HCT116 (cell line): ENCODE results near the gene CEP41. TPM values are rescaled to one million over a fixed set of nuclear protein-coding genes. Genes with fewer than 3 reads are reported as not detected.

ENCODE experiments used
- ATAC-seq: fragments of 200-7000 bp; cut with Tn5 transposase; 2 replicates; pipeline ENCODE4 v1.9.1; 2020; ENCODE audit warnings: mild to moderate bottlenecking, moderate library complexity
- BruUV-seq: library from RNA; stranded (reverse); fragments of 400-500 nt; replicated peaks from 2 replicates; lab custom pipeline; 2021; lab: Mats Ljungman, UMichigan
- CTCF ChIA-PET: fragments of 300-600 bp; sonication (Branson Sonifier 250); formaldehyde crosslinking; loops from one replicate; lab custom pipeline; 2021; ENCODE audit warnings: antibody characterized with exemption; lab: Charles Lee
- POLR2A ChIA-PET: fragments of 300-600, 350-600 bp; sonication (Branson Sonifier 250); formaldehyde crosslinking; loops from one replicate; lab custom pipeline; 2021; ENCODE audit warnings: antibody characterized with exemption; lab: Charles Lee
- RAD21 ChIA-PET, 2 experiments: fragments of 300-600 bp; sonication (Branson Sonifier 250); formaldehyde crosslinking; loops; one replicate each; lab custom pipeline; 2023; ENCODE audit warnings: low total read pairs in 2 of 2; ENCODE audit not compliant: uncharacterized antibody in 2 of 2, unreplicated experiment in 2 of 2, low non-redundant PET in 1 of 2; lab: Charles Lee
- DNase-seq: peaks from one replicate; pipeline ENCODE4 v3.0.0-alpha.2; 2010; ENCODE audit warnings: low read depth, low spot score
- H2AFZ ChIP-seq: fragments of 200-600 bp; shearing (Covaris generic), sonication (generic); 2 replicates; pipeline ENCODE4 v1.6.1; 2017; ENCODE audit warnings: low read depth, mixed run types, mixed read lengths, antibody characterized with exemption, low read length; ENCODE audit not compliant: poor library complexity, severe bottlenecking
- H3K27ac ChIP-seq: 2 replicates; pipeline ENCODE4 v1.5.1; 2012; ENCODE audit warnings: low read depth, low read length
- H3K27me3 ChIP-seq: fragments of 200-600 bp; sonication (generic); 2 replicates; pipeline ENCODE4 v1.6.1; 2016; ENCODE audit warnings: mixed run types, low read length, mixed read lengths; ENCODE audit not compliant: insufficient read depth
- H3K36me3 ChIP-seq, 2 experiments: fragments of 200-500 bp in 1 of 2; fragments of 200-600 bp in 1 of 2; sonication (Bioruptor generic) in 1 of 2; sonication (generic) in 1 of 2; 2 replicates each; pipeline versions ENCODE4 v1.5.1 to v1.6.1; 2014 to 2016; ENCODE audit warnings: low read length in 2 of 2, inconsistent platforms in 1 of 2, mixed read lengths in 1 of 2, mixed run types in 1 of 2; ENCODE audit not compliant: insufficient read depth in 2 of 2, control insufficient read depth in 1 of 2
- H3K4me1 ChIP-seq, 2 experiments: fragments of 200-600 bp in 1 of 2; sonication (generic) in 1 of 2; 2 replicates each; pipeline versions ENCODE4 v1.5.1 to v1.6.1; 2012 to 2017; ENCODE audit warnings: low read length in 2 of 2, inconsistent platforms in 1 of 2, mild to moderate bottlenecking in 1 of 2, mixed read lengths in 1 of 2, mixed run types in 1 of 2, moderate library complexity in 1 of 2; ENCODE audit not compliant: insufficient read depth in 2 of 2, control insufficient read depth in 1 of 2
- H3K4me2 ChIP-seq: fragments of 200-600 bp; sonication (generic); 2 replicates; pipeline ENCODE4 v1.6.1; 2017; ENCODE audit warnings: mixed run types, low read length, mixed read lengths
- H3K4me3 ChIP-seq, 2 experiments: fragments of 200-600 bp in 1 of 2; sonication (generic) in 1 of 2; replicated peaks in 1 of 2; 2 replicates each; pipeline ENCODE4 v1.5.1; 2011 to 2016; ENCODE audit warnings: low read length in 2 of 2, control low read depth in 1 of 2, low read depth in 1 of 2, mild to moderate bottlenecking in 1 of 2, mixed read lengths in 1 of 2, mixed run types in 1 of 2
- H3K79me2 ChIP-seq: fragments of 200-600 bp; sonication (generic); 2 replicates; pipeline ENCODE4 v1.6.1; 2017; ENCODE audit warnings: mild to moderate bottlenecking, mixed run types, low read length, moderate library complexity, mixed read lengths; ENCODE audit not compliant: insufficient read depth
- H3K9ac ChIP-seq: fragments of 200-600 bp; sonication (generic); 2 replicates; pipeline ENCODE4 v1.6.1; 2016; ENCODE audit warnings: low read length, mixed read lengths
- H3K9me2 ChIP-seq: fragments of 200-600 bp; sonication (generic), shearing (Covaris generic); 2 replicates; pipeline ENCODE4 v1.6.1; 2017; ENCODE audit warnings: mixed run types, mild to moderate bottlenecking, moderate library complexity; ENCODE audit not compliant: insufficient read depth
- H3K9me3 ChIP-seq, 2 experiments: fragments of 200-500 bp in 1 of 2; fragments of 200-600 bp in 1 of 2; sonication (Bioruptor generic) in 1 of 2; sonication (generic) in 1 of 2; 2 replicates each; pipeline ENCODE4 v1.6.1; 2014 to 2017; ENCODE audit warnings: low read length in 2 of 2, mixed read lengths in 2 of 2, inconsistent platforms in 1 of 2, low read depth in 1 of 2, mild to moderate bottlenecking in 1 of 2, mixed run types in 1 of 2, moderate library complexity in 1 of 2; ENCODE audit not compliant: control insufficient read depth in 1 of 2, insufficient read depth in 1 of 2
- H4K20me1 ChIP-seq: fragments of 200-600 bp; sonication (generic), shearing (Covaris generic); 2 replicates; pipeline ENCODE4 v1.6.1; 2017; ENCODE audit warnings: mixed run types, mild to moderate bottlenecking, moderate library complexity; ENCODE audit not compliant: insufficient read depth
- ATF3 ChIP-seq: IDR thresholded peaks from 2 replicates; pipeline ENCODE4 v1.6.1; 2012
- CEBPB ChIP-seq: IDR thresholded peaks from 2 replicates; pipeline ENCODE4 v1.6.1; 2012; ENCODE audit warnings: low read depth
- CTCF ChIP-seq, 3 experiments: fragments of 200-600 bp in 1 of 3; sonication (generic) in 1 of 3; IDR thresholded peaks in 2 of 3; conservative IDR thresholded peaks in 1 of 3; 2 replicates each; pipeline ENCODE4 v1.5.1; 2012 to 2017; ENCODE audit warnings: low read depth in 2 of 3, low read length in 2 of 3, antibody characterized with exemption in 1 of 3, borderline replicate concordance in 1 of 3, control low read depth in 1 of 3, mild to moderate bottlenecking in 1 of 3, mixed read lengths in 1 of 3, mixed run types in 1 of 3, moderate library complexity in 1 of 3; ENCODE audit not compliant: insufficient read depth in 1 of 3
- EGR1 ChIP-seq: IDR thresholded peaks from 2 replicates; pipeline ENCODE4 v1.6.1; 2012; ENCODE audit warnings: low read depth
- ELF1 ChIP-seq: IDR thresholded peaks from 2 replicates; pipeline ENCODE4 v1.6.1; 2012; ENCODE audit warnings: low read depth, borderline replicate concordance
- FOSL1 ChIP-seq: IDR thresholded peaks from 2 replicates; pipeline ENCODE4 v1.6.1; 2012; ENCODE audit warnings: low read depth
- MAX ChIP-seq: IDR thresholded peaks from 2 replicates; pipeline ENCODE4 v1.6.1; 2012
- POLR2A ChIP-seq: IDR thresholded peaks from 2 replicates; pipeline ENCODE4 v1.7.0; 2011; ENCODE audit warnings: borderline replicate concordance; ENCODE audit not compliant: insufficient read depth, insufficient read length; ENCODE audit errors: extremely low read depth
- POLR2AphosphoS5 ChIP-seq: IDR thresholded peaks from 2 replicates; pipeline ENCODE4 v1.6.1; 2011; ENCODE audit warnings: mild to moderate bottlenecking, low read depth, low read length, moderate library complexity
- RAD21 ChIP-seq: IDR thresholded peaks from 2 replicates; pipeline ENCODE4 v1.6.1; 2012; ENCODE audit warnings: low read depth, mild to moderate bottlenecking
- REST ChIP-seq: IDR thresholded peaks from 2 replicates; pipeline ENCODE4 v1.6.1; 2012; ENCODE audit warnings: low read depth
- SIN3A ChIP-seq: IDR thresholded peaks from 2 replicates; pipeline ENCODE4 v1.6.1; 2012; ENCODE audit warnings: low read depth
- TCF7L2 ChIP-seq: IDR thresholded peaks from 2 replicates; pipeline ENCODE4 v1.7.0; 2011; ENCODE audit warnings: borderline replicate concordance, inconsistent platforms; ENCODE audit not compliant: insufficient read depth, insufficient read length; ENCODE audit errors: extremely low read depth
- ZBTB33 ChIP-seq: IDR thresholded peaks from 2 replicates; pipeline ENCODE4 v1.6.1; 2011; ENCODE audit warnings: mild to moderate bottlenecking, low read length, moderate library complexity; ENCODE audit not compliant: insufficient replicate concordance; ENCODE audit errors: extremely low read depth
- ZFX ChIP-seq: fragments of 450-650 bp; IDR thresholded peaks from 2 replicates; pipeline ENCODE4 v1.6.1; 2017
- ZNF274 ChIP-seq: fragments of 200-500 bp; sonication (Bioruptor generic); IDR thresholded peaks from 2 replicates; pipeline ENCODE4 v1.6.1; 2014; ENCODE audit warnings: mild to moderate bottlenecking, low read depth, low read length, inconsistent platforms
- intact Hi-C: fragments of 100-400 bp; cut with micrococcal nuclease; formaldehyde crosslinking; loops from 2 replicates; pipeline ENCODE4 v1.10.0; 2022
- total RNA-seq: library from RNA; stranded (reverse); gene quantifications from one replicate; pipeline ENCODE4 v1.2.1, GENCODE V29; 2021; ENCODE audit not compliant: unreplicated experiment

Gene CEP41
- total RNA-seq, 1 experiment from 2014 or later = 13.6 TPM

DNA sequence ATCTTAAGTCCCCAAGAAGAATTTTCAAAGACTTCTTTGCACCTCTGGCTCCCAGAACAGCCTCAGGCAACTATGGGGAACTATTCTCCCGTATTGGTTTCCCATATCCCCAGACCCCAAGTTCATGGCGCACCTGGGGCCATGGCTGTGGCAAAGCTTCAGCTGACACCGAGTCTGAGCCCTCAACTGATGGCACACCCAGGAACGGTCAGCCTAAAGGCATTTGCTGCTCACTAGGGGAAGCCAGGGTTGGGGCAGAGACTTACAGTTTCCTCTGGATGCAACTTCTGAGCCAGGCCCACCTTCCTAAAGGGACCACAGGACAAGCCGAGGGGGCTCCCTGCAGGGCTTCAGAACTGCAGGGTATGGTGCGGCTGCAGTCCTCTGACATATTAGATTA, 74.3 kb downstream of the CEP41 start:
- H3K27ac ChIP-seq = peak overlapping the region; percentile 16; the same call in 1 of the 2 replicates
- H2AFZ ChIP-seq = no peak overlapping the region
- H3K9me2 ChIP-seq = no peaks in the 10 kb centered on the region
- POLR2A ChIA-PET = no interaction called here
- peak overlapping the region; percentile 67 for H3K4me2 ChIP-seq
- no peaks in the 10 kb centered on the region for H4K20me1 ChIP-seq
- peak overlapping the region in 1 of 2 experiments; percentile 11; a peak in 1 of 4 replicates for H3K4me3 ChIP-seq
- no peaks in the 10 kb centered on the region for H3K79me2 ChIP-seq
- CTCF ChIA-PET = no interaction called here
- H3K9ac ChIP-seq = no peak overlapping the region; the same call in 1 of the 2 replicates
- H3K36me3 ChIP-seq = no peaks in the 10 kb centered on the region
- no peaks in the 10 kb centered on the region for H3K27me3 ChIP-seq
- H3K9me3 ChIP-seq = no peaks in the 10 kb centered on the region
- ATAC-seq = no peak
- peaks cover 28 to 65% of the 10 kb centered on the region in 2 experiments for H3K4me1 ChIP-seq
- no TSS peak for BruUV-seq
- DNase-seq = no peak
- RAD21 ChIA-PET = no interaction called here
- intact Hi-C loops = no loop called here
- no peak for TF ChIP-seq ELF1
- TF ChIP-seq SIN3A = no peak
- no peak for TF ChIP-seq REST
- no peak for TF ChIP-seq ZNF274
- TF ChIP-seq ATF3 = no peak
- TF ChIP-seq TCF7L2 = no peak
- no peak for TF ChIP-seq ZBTB33
- no peak for TF ChIP-seq POLR2AphosphoS5
- TF ChIP-seq CEBPB = no peak
- TF ChIP-seq FOSL1 = no peak
- no peak for TF ChIP-seq RAD21
- no peak for TF ChIP-seq ZFX
- no peak for TF ChIP-seq EGR1
- no peak for TF ChIP-seq CTCF (IDR thresholded peaks at IDR 0.05 in 2 of 3, conservative IDR thresholded peaks at IDR 0.05 in 1 of 3; ENCODE audit: borderline replicate concordance in 1 of 3, insufficient read depth in 1 of 3, low read depth in 2 of 3, low read length in 2 of 3)
- no peak for TF ChIP-seq MAX
- no peak for TF ChIP-seq POLR2A
